Immature natural killer cell (primary cell): ENCODE data around the gene UBAC1. TPM values are rescaled to one million over a fixed set of nuclear protein-coding genes. Genes with fewer than 3 reads are reported as not detected.
"Not testable (repeated sequence)": the region's sequence is repeated elsewhere in the genome, so short reads cannot be mapped to it uniquely, and the experiment has no call there.

Experiments
- DNase-seq, 3 donors: peaks; one replicate each; pipeline ENCODE4 v3.0.0; 2022; ENCODE audit warnings: mixed read lengths in 1 of 3
- H3K27ac Mint-ChIP-seq, 6 donors: one replicate each; pipeline ENCODE4 v1.8.0; 2020; ENCODE audit warnings: mixed read lengths in 6 of 6, mild to moderate bottlenecking in 5 of 6, inconsistent platforms in 4 of 6, moderate library complexity in 3 of 6
- H3K27me3 Mint-ChIP-seq, 3 donors: one replicate each; pipeline ENCODE4 v1.8.0; 2020 to 2021; ENCODE audit warnings: low read depth in 3 of 3, mild to moderate bottlenecking in 3 of 3, mixed read lengths in 3 of 3, moderate library complexity in 3 of 3, inconsistent platforms in 1 of 3
- H3K36me3 Mint-ChIP-seq, 3 donors: one replicate each; pipeline ENCODE4 v1.8.0; 2020; ENCODE audit warnings: mixed read lengths in 3 of 3, inconsistent platforms in 2 of 3, mild to moderate bottlenecking in 2 of 3
- H3K4me1 Mint-ChIP-seq, 2 donors: one replicate each; pipeline ENCODE4 v1.8.0; 2020; ENCODE audit warnings: inconsistent platforms in 2 of 2, mild to moderate bottlenecking in 2 of 2, mixed read lengths in 2 of 2, moderate library complexity in 1 of 2
- H3K4me3 Mint-ChIP-seq, 5 donors: one replicate each; pipeline ENCODE4 v1.8.0; 2020; ENCODE audit warnings: mild to moderate bottlenecking in 5 of 5, mixed read lengths in 5 of 5, inconsistent platforms in 3 of 5, moderate library complexity in 3 of 5
- H3K9me3 Mint-ChIP-seq, 6 donors: one replicate each; pipeline ENCODE4 v1.8.0; 2020; ENCODE audit warnings: mild to moderate bottlenecking in 6 of 6, mixed read lengths in 6 of 6, inconsistent platforms in 4 of 6, moderate library complexity in 3 of 6
- polyA plus RNA-seq, 3 donors: library from polyadenylated mRNA; unstranded; fragments of 300-500 nt; fragmentation: Illumina TruSeq; gene quantifications; one replicate each; pipeline ENCODE4 v1.2.3, GENCODE V29; 2021

The UBAC1 gene
- polyA plus RNA-seq, 3 donors from 2014 or later: 16.4 to 28.3 (median 17.7) TPM

GRCh38 chr9:135905380-135906258 lies 55.6 kb downstream of the UBAC1 start:
- no peak for DNase-seq
- H3K27me3 Mint-ChIP-seq: peaks cover 0 to 9% (median 5%) of the 10 kb centered on the region in 3 donors
- no peaks in the 10 kb centered on the region for H3K9me3 Mint-ChIP-seq
- H3K4me3 Mint-ChIP-seq: peak overlapping the region; percentile 84 to 91 (median 88)
- peak overlapping the region; percentile 55 to 91 (median 70) for H3K27ac Mint-ChIP-seq
- H3K4me1 Mint-ChIP-seq: peaks cover 34 to 47% of the 10 kb centered on the region in 2 donors
- peaks cover 8 to 13% (median 8%) of the 10 kb centered on the region in 3 donors for H3K36me3 Mint-ChIP-seq

DNA sequence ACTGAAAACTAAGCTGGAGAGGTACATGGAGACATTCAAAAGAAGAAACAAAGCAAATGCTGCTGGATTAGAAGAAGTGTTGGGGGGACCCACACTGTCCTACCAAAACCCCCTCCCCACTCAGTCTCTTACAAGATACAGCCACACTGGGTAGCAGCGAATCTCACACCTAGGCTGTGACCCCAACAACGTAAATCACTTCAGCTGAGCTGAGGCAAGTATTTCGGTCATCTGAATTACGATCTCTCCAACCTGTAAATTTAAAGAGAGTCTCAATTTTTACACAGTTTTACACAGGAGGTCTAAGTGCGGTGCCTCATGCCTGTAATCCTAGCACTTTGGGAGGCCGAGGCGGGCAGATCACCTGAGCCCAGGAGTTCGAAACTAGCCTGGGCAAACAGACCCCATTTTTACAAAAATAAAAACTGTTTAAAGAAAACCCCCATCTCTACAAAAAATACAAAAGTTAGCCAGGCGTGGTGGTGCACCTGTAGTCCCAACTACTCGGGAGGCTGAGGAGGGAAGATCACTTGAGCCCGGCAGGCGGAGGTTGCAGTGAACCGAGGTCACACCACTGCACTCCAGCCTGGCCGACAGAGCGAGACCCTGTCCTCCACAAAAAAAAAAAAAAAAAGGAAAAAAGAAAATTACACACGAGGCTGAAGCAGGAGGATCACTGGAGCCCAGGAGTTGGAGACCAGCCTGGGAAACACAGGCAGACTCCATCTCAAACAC lies 57.2 kb downstream of the UBAC1 start:
- H3K27me3 Mint-ChIP-seq: peaks cover 0 to 9% (median 5%) of the 10 kb centered on the region in 3 donors
- H3K9me3 Mint-ChIP-seq: no peaks in the 10 kb centered on the region
- H3K4me1 Mint-ChIP-seq: peaks cover 36 to 42% of the 10 kb centered on the region in 2 donors
- peaks cover 0 to 4% (median 0%) of the 10 kb centered on the region in 3 donors for H3K36me3 Mint-ChIP-seq
- H3K4me3 Mint-ChIP-seq: no peak overlapping the region
- DNase-seq: no peak
- no peak overlapping the region for H3K27ac Mint-ChIP-seq

DNA sequence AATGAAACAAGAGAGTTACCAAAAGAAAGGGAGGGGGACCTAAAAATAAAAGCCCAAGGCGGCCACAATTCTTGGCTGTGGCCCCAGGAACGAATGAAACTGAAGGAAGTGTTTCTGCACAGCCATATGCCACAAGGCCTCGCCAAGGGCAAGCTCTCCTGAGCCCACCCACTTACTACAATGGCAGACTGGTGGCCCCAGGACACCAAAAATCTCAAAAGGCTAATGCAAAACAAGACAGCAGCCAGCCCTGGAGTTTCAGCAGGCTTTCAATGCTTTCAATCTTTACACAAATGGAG lies 57.9 kb downstream of the UBAC1 start:
- H3K4me3 Mint-ChIP-seq: no peak overlapping the region

GRCh38 chr9:135902655-135903357 lies 58.4 kb downstream of the UBAC1 start:
- no peak for DNase-seq
- Mint-ChIP-seq H3K9me3 (no peaks in the 10 kb centered on the region), H3K27ac (no peak overlapping the region), H3K27me3 (peaks cover 0 to 5% (median 5%) of the 10 kb centered on the region in 3 donors), H3K4me1 (peaks cover 37 to 43% of the 10 kb centered on the region in 2 donors), H3K4me3 (no peak overlapping the region), H3K36me3 (peaks cover 0 to 4% (median 0%) of the 10 kb centered on the region in 3 donors)

More for the DNA sequence above, 57.9 kb downstream of the UBAC1 start:
- Mint-ChIP-seq H3K4me1 (peaks cover 34 to 41% of the 10 kb centered on the region in 2 donors), H3K27me3 (peaks cover 0 to 5% (median 5%) of the 10 kb centered on the region in 3 donors), H3K36me3 (peaks cover 0 to 4% (median 0%) of the 10 kb centered on the region in 3 donors), H3K9me3 (no peaks in the 10 kb centered on the region), H3K27ac (no peak overlapping the region)
- DNase-seq: no peak

- H3K4me3 Mint-ChIP-seq: no peak overlapping the region
- H3K4me1 Mint-ChIP-seq: peaks cover 42 to 51% of the 10 kb centered on the region in 2 donors
- no peaks in the 10 kb centered on the region for H3K9me3 Mint-ChIP-seq
- DNase-seq: no peak
- no peak overlapping the region for H3K27ac Mint-ChIP-seq
- H3K27me3 Mint-ChIP-seq: peaks cover 0 to 5% (median 5%) of the 10 kb centered on the region in 3 donors
- H3K36me3 Mint-ChIP-seq: peaks cover 0 to 4% (median 0%) of the 10 kb centered on the region in 3 donors
Measured at GRCh38 chr9:135901826-135902225, 59.3 kb downstream of the UBAC1 start.

DNA sequence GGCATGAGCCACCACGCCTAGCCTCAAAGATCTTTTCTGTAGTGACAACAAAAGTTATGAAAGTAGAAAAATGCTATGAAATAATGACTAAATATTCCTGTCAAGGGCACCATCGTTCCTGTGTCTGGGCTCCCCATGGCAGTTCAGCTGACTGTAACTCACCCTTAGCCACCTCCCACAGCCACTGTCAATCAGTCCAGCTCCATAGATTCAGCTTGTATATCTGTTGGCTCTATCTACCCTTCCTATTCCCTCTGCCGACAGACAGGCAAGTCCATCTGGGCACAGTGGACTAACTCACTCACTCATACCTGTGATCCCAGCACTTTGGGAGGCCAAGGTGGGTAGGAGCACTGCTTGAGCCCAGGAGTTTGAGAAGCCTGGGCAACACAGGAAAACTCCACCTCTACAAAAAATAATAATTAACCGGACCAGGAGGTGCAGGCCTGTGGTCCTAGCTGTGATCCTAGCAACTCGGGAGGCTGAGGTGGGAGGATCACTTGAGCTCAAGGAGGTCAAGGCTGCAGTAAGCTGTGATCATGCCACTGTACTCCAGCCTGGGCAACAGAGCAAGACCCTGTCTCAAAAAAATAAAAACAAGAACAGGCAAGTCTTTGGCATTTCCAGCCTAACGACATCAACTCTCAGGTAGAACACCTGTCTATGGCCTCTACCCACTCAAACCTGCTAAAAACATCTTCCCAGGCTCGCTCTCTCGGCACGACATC lies 60.0 kb downstream of the UBAC1 start:
- H3K27me3 Mint-ChIP-seq: peaks cover 0 to 3% (median 2%) of the 10 kb centered on the region in 3 donors
- DNase-seq: no peak
- H3K27ac Mint-ChIP-seq: no peak overlapping the region
- no peaks in the 10 kb centered on the region for H3K9me3 Mint-ChIP-seq
- H3K36me3 Mint-ChIP-seq: peaks cover 0 to 4% (median 0%) of the 10 kb centered on the region in 3 donors
- peaks cover 47 to 55% of the 10 kb centered on the region in 2 donors for H3K4me1 Mint-ChIP-seq
- no peak overlapping the region for H3K4me3 Mint-ChIP-seq

DNA sequence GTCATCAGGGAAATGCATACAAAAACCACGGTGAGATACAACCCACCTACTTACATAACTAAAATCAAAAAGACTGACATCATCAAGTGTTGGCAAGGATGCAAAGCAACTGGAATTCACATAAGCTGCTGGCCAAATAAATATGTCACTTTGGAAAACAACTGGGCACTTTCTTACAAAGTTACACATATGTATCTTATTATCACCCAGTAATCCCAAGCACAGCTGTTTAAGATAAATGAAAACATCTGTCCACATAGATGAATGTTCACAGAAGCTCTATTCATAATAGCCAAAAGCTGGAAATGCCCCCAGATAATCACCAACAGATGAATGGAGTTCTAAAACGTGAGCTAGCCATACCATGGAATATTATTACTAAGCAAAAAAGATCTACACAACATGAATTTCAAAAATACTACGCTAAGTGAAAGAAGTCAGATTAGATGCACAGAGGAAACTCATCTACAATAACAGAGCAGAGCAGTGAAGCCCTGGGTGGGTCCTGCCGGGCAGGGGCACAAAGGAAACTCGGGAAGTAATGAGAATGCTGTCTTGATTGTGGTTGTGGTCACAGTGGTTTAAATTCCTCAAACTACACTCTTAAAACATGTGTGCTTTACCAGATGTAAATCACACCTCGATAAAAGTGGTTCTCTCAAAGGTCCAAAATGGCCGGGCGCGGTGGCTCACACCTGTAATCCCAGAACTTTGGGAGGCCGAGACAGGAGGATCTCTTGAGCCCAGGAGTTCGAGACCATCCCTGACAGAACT lies 62.4 kb downstream of the UBAC1 start:
- peaks cover 46 to 59% of the 10 kb centered on the region in 2 donors for H3K4me1 Mint-ChIP-seq
- peaks cover 0 to 3% (median 0%) of the 10 kb centered on the region in 3 donors for H3K27me3 Mint-ChIP-seq
- peak overlapping the region in 2 of 6 donors; percentile 7 to 51 for H3K27ac Mint-ChIP-seq
- H3K4me3 Mint-ChIP-seq: peak overlapping the region in 4 of 5 donors; percentile 3 to 28 (median 6)
- no peaks in the 10 kb centered on the region for H3K9me3 Mint-ChIP-seq
- peaks cover 0 to 4% (median 0%) of the 10 kb centered on the region in 3 donors for H3K36me3 Mint-ChIP-seq
- peak in 1 of 3 donors; percentile 9 for DNase-seq

DNA sequence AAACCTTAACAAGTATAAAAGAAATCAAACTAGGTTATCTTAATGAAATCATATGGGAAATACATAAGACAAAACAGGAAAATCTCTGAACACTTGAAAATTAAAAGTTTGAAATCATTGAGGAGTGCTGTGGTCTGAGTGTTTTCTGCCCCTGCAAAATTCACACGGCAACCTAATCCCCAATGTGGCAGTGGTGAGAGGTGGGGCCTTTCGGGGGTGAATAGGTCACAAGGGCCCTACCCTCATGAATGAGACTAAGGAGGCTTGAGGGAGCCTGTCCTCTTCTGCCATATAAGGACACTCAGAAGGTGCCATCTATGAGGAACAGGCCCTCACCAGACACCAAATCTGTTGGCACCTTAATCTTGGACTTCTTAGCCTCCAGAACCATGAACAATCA lies 64.5 kb downstream of the UBAC1 start:
- Mint-ChIP-seq H3K36me3 (no peaks in the 10 kb centered on the region), H3K27me3 (peaks cover 0 to 3% (median 2%) of the 10 kb centered on the region in 3 donors), H3K27ac (peak overlapping the region in 1 of 6 donors; percentile 34), H3K4me1 (peaks cover 47 to 67% of the 10 kb centered on the region in 2 donors), H3K4me3 (no peak overlapping the region), H3K9me3 (no peaks in the 10 kb centered on the region)
- DNase-seq: no peak

GRCh38 chr9:135896205-135896604 lies 65.0 kb downstream of the UBAC1 start:
- Mint-ChIP-seq H3K27me3 (peaks cover 0 to 3% (median 2%) of the 10 kb centered on the region in 3 donors), H3K27ac (peak overlapping the region in 3 of 6 donors; percentile 29 to 50 (median 34)), H3K36me3 (no peaks in the 10 kb centered on the region), H3K9me3 (no peaks in the 10 kb centered on the region), H3K4me1 (peaks cover 46 to 69% of the 10 kb centered on the region in 2 donors), H3K4me3 (no peak overlapping the region)
- DNase-seq: no peak

DNA sequence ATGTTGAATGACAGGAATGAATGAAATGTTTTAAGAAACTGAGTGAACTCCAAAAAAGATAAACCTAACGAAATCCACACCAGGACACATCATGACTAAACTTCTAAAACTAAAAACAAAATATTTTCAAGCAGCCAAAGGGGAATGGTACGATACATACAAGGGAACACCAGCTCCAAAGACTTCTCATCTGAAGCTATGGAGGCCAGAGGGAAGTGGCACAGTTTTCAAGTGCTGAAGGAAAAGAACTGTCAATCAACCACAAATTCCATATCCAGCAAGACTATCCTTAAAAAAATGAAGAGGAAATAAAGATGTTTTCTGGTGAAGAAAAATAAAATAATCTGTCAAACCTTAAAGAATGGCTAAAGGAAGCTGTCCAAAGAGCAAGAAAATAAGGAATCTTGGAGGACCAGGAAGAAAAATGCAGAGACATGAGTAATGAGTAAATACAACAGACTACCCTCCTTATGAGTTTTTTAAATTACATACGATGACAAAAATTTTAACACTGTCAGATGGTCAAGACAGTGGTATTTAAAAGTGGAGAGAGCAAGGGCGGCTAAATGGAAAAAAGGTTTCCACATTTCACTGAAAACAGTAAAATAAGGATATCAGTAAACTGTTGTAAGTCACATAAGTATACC lies 65.8 kb downstream of the UBAC1 start:
- DNase-seq: no peak
- Mint-ChIP-seq H3K4me1 (peaks cover 49 to 69% of the 10 kb centered on the region in 2 donors), H3K27ac (no peak overlapping the region), H3K4me3 (no peak overlapping the region), H3K36me3 (no peaks in the 10 kb centered on the region), H3K27me3 (peaks cover 0 to 3% (median 2%) of the 10 kb centered on the region in 3 donors), H3K9me3 (no peaks in the 10 kb centered on the region)

- H3K27me3 Mint-ChIP-seq: peaks cover 0 to 3% (median 2%) of the 10 kb centered on the region in 3 donors
- no peak overlapping the region for H3K27ac Mint-ChIP-seq
- H3K36me3 Mint-ChIP-seq: no peaks in the 10 kb centered on the region
- H3K4me3 Mint-ChIP-seq: no peak overlapping the region
- H3K9me3 Mint-ChIP-seq: no peaks in the 10 kb centered on the region
- no peak for DNase-seq
- peaks cover 45 to 67% of the 10 kb centered on the region in 2 donors for H3K4me1 Mint-ChIP-seq
Measured at GRCh38 chr9:135893104-135893503, 68.1 kb downstream of the UBAC1 start.

- H3K27me3 Mint-ChIP-seq, H3K4me3 Mint-ChIP-seq, H3K36me3 Mint-ChIP-seq, H3K27ac Mint-ChIP-seq, H3K9me3 Mint-ChIP-seq, DNase-seq: not testable (repeated sequence)
- peaks cover 49 to 67% of the 10 kb centered on the region in 2 donors for H3K4me1 Mint-ChIP-seq
Measured at GRCh38 chr9:135892327-135892726, 68.8 kb downstream of the UBAC1 start.
